ENCODE results near the gene USP32.

DNA sequence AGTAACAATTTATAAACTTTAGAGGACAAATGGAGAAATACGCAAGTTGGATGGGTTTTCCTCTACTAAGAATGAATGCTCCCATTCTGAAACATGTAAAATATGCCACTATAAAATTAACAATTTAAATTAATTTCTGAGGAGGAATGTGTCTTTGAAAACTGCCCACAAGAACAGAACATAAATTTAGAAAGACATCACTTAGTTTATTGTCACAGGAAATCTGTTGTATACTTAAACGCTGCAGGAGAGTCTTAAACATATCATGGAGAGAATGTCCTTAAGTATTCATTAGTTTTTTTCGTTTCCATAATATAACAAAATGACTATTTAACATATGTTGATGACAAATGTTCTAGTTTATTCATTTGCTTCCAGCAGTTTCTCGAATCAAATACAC is 29.6 kb downstream of the USP32 start:
- TF ChIP-seq POLR2A (IDR thresholded peaks at IDR 0.05; ENCODE audit: low read length) (peak; percentile 6), GATA1 (IDR thresholded peaks at IDR 0.05; ENCODE audit: low read depth, low read length) (no peak)
